Esophagus squamous epithelium (tissue), 5 donors: ENCODE data around the gene CLASRP. TPM values are rescaled to one million over a fixed set of nuclear protein-coding genes. Genes with fewer than 3 reads are reported as not detected.

ENCODE experiments used
- DNase-seq: peaks from one replicate; lab custom pipeline; 2025; lab: John Stamatoyannopoulos, UW
- H3K27ac ChIP-seq, 4 donors: fragments of 200-600 bp; sonication (generic); one replicate each; pipeline ENCODE4 v1.5.1; 2016 to 2019; ENCODE audit warnings: mild to moderate bottlenecking in 1 of 4
- H3K27me3 ChIP-seq, 4 donors: fragments of 200-600 bp; sonication (generic); 1 replicate in 3 of 4; 2 replicates in 1 of 4; pipeline versions ENCODE4 v1.5.1 to v1.6.0; 2017 to 2021; ENCODE audit warnings: antibody characterized with exemption in 1 of 4
- H3K36me3 ChIP-seq, 3 donors: fragments of 200-600 bp; sonication (generic); one replicate each; pipeline ENCODE4 v1.5.1; 2016 to 2019
- H3K4me1 ChIP-seq, 3 donors: fragments of 200-600 bp; sonication (generic); one replicate each; pipeline ENCODE4 v1.5.1; 2017 to 2019
- H3K4me3 ChIP-seq, 4 donors: fragments of 200-600 bp; sonication (generic); 1 replicate in 3 of 4; 2 replicates in 1 of 4; pipeline ENCODE4 v1.5.1; 2016 to 2019; ENCODE audit warnings: mild to moderate bottlenecking in 2 of 4, moderate library complexity in 1 of 4
- H3K9me3 ChIP-seq, 3 donors: fragments of 200-600 bp; sonication (generic); one replicate each; pipeline ENCODE4 v1.5.1; 2016 to 2019
- POLR2A ChIP-seq, 4 donors: fragments of 450-650 bp; IDR thresholded peaks; one replicate each; pipeline ENCODE4 v1.6.1; 2017; ENCODE audit warnings: antibody characterized with exemption in 4 of 4, mild to moderate bottlenecking in 4 of 4, moderate library complexity in 3 of 4
- WGBS, 2 donors: methylation state at CpG; one replicate each; pipeline ENCODE4 v1.1.5; 2018; 5-methylcytosine and 5-hydroxymethylcytosine counted together
- intact Hi-C: fragments of 100-400 bp; cut with DNase I; formaldehyde crosslinking; loops from one replicate; pipeline ENCODE4 v1.15.0; 2022
- small RNA-seq, 4 donors: library from RNA; depleted of rRNA; stranded (forward); fragments of <200 nt; gene quantifications; one replicate each; pipeline ENCODE3, GENCODE V24; 2016
- total RNA-seq, 4 donors: library from RNA; depleted of rRNA; stranded (reverse); fragments of >200 nt; gene quantifications; one replicate each; pipeline ENCODE4 v1.1.0, GENCODE V29; 2016
- TF ChIP-seq, protein P1 (sequence below), 6 experiments: fragments of 450-650 bp in 4 of 6; fragments of 200-600 bp in 2 of 6; sonication (generic) in 2 of 6; IDR thresholded peaks; one replicate each; pipeline ENCODE4 v1.5.1; 2016 to 2019; ENCODE audit warnings: antibody characterized with exemption in 6 of 6, mild to moderate bottlenecking in 4 of 6, moderate library complexity in 4 of 6
- donor health status: DM: yes; HTN: yes; CAD: no.

CLASRP gene
- total RNA-seq, 4 donors from 2014 or later: 46.4 to 122 (median 64.0) TPM

- peaks cover 26 to 89% (median 30%) of the 10 kb centered on the region in 3 donors for H3K4me1 ChIP-seq
- intact Hi-C loops: no loop called here
Observed at GRCh38 chr19:45119582-45119981, 80.7 kb downstream of the CLASRP start.

More at GRCh38 chr19:45119582-45119981, 80.7 kb downstream of the CLASRP start:
- Histone ChIP-seq H3K36me3 (no peaks in the 10 kb centered on the region), H3K27ac (no peak overlapping the region), H3K27me3 (no peaks in the 10 kb centered on the region), H3K9me3 (no peaks in the 10 kb centered on the region), H3K4me3 (no peak overlapping the region)
- DNase-seq: no peak
- 80 to 84% methylated on average over 1 to 5 of the region's 6 CpGs for WGBS, 2 donors
- TF ChIP-seq, protein P1, sequence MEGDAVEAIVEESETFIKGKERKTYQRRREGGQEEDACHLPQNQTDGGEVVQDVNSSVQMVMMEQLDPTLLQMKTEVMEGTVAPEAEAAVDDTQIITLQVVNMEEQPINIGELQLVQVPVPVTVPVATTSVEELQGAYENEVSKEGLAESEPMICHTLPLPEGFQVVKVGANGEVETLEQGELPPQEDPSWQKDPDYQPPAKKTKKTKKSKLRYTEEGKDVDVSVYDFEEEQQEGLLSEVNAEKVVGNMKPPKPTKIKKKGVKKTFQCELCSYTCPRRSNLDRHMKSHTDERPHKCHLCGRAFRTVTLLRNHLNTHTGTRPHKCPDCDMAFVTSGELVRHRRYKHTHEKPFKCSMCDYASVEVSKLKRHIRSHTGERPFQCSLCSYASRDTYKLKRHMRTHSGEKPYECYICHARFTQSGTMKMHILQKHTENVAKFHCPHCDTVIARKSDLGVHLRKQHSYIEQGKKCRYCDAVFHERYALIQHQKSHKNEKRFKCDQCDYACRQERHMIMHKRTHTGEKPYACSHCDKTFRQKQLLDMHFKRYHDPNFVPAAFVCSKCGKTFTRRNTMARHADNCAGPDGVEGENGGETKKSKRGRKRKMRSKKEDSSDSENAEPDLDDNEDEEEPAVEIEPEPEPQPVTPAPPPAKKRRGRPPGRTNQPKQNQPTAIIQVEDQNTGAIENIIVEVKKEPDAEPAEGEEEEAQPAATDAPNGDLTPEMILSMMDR (IDR thresholded peaks at IDR 0.05): no peak
- TF ChIP-seq POLR2A (IDR thresholded peaks at IDR 0.05): no peak

Small RNAs within 50 kb of the gene (small RNA-seq; reads per million reads assigned to genes)
- 0 reads per million in 4 donors for gene RNU6-611P

Other genes with a start within 250 kb of the CLASRP start
- 10 to 100 TPM in 3 of 4 donors, 1 to 10 TPM in 1; 7.2 to 24.8 (median 17.6) TPM for gene BCAM, start 229.9 kb upstream of the CLASRP start, total RNA-seq
- gene NECTIN2, start 192.7 kb upstream of the CLASRP start, total RNA-seq: 100 to 1,000 TPM in 1 of 4 donors, 10 to 100 TPM in 3; 42.9 to 103 (median 60.9) TPM
- gene TOMM40, start 147.8 kb upstream of the CLASRP start, total RNA-seq: 100 to 1,000 TPM in 1 of 4 donors, 10 to 100 TPM in 3; 64.7 to 142 (median 79.0) TPM
- gene APOE, start 133.2 kb upstream of the CLASRP start, total RNA-seq: 100 to 1,000 TPM in 1 of 4 donors, 10 to 100 TPM in 1, 1 to 10 TPM in 2; 5.7 to 141 (median 20.7) TPM
- gene APOC1, start 124.4 kb upstream of the CLASRP start, total RNA-seq: 1 to 10 TPM; 1.4 to 7.5 (median 4.1) TPM
- not detected for gene APOC4, start 96.8 kb upstream of the CLASRP start, total RNA-seq
- 1 to 10 TPM in 1 of 4 donors, not detected in 3; 1.6 TPM for gene APOC2, start 93.0 kb upstream of the CLASRP start, total RNA-seq
- 10 to 100 TPM; 44.2 to 76.9 (median 56.3) TPM for gene CLPTM1, start 83.7 kb upstream of the CLASRP start, total RNA-seq
- gene RELB, start 37.6 kb upstream of the CLASRP start, total RNA-seq: 10 to 100 TPM in 1 of 4 donors, 1 to 10 TPM in 3; 4.8 to 11.8 (median 7.6) TPM
- 10 to 100 TPM in 1 of 4 donors, 1 to 10 TPM in 3; 4.0 to 17.7 (median 4.5) TPM for gene ZNF296, start 37.4 kb downstream of the CLASRP start, total RNA-seq
- 10 to 100 TPM; 22.3 to 28.0 (median 25.4) TPM for gene GEMIN7, start 40.2 kb downstream of the CLASRP start, total RNA-seq
- 10 to 100 TPM; 25.1 to 35.5 (median 30.8) TPM for gene PPP1R37, start 54.1 kb downstream of the CLASRP start, total RNA-seq
- gene NKPD1, start 121.9 kb downstream of the CLASRP start, total RNA-seq: 1 to 10 TPM; 1.1 to 4.2 (median 2.9) TPM
- gene TRAPPC6A, start 139.2 kb downstream of the CLASRP start, total RNA-seq: 10 to 100 TPM in 3 of 4 donors, 1 to 10 TPM in 1; 5.4 to 27.8 (median 18.0) TPM
- gene BLOC1S3, start 139.7 kb downstream of the CLASRP start, total RNA-seq: 10 to 100 TPM in 2 of 4 donors, 1 to 10 TPM in 2; 7.9 to 18.4 (median 10.4) TPM
- 1 to 10 TPM in 1 of 4 donors, under 1 TPM in 3; 0.29 to 1.5 (median 0.80) TPM for gene EXOC3L2, start 206.4 kb downstream of the CLASRP start, total RNA-seq
- 10 to 100 TPM in 3 of 4 donors, 1 to 10 TPM in 1; 6.4 to 19.6 (median 14.9) TPM for gene MARK4, start 212.2 kb downstream of the CLASRP start, total RNA-seq